ENCODE measurements around the gene CHMP1A. TPM values are rescaled to one million over a fixed set of nuclear protein-coding genes. Genes with fewer than 3 reads are reported as not detected.

Gene CHMP1A
- polyA plus RNA-seq, 1 experiment: 53.5 TPM

DNA sequence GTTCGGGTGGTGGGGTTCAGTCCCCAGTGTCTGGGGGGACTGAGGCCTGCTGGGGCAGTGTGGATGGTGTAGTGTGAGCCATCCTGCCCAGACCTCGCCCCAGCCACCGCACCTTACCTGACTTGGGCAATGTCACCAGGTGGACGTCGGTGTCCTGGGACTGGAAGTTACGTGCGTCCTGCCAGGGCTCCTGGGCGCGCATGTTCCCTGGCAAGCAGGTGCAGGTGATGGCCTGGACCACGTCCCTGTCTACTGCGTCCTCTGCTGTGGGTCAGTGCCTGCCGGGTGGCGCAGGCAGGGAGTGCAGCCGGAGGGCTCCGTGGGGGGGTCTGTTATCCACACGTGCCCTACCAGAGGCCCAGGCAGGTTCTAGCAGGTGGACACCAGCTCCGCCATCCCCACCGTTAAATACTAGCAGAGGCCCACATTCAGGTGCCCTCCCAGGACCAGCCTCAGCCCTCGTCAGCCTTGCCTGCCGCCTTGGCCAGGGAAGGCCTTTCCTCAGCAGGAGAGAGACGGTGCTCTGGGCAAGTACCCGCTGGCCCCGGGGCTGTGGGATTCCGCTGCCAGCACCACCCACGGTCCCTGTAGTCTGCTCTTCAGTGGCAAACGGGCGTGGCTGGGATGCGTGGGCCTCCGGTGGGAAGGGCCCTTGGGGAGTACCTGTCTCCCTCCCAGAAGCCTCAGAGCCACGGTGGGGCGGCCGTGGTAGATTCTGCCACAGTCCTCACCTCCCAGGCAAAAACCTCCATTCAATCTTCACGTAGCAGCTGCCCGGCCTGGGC, 52.1 kb downstream of the CHMP1A start:
- Histone ChIP-seq H3K27ac (ENCODE audit: low read depth, low read length) (no peak overlapping the region), H3K4me3 (ENCODE audit: low read depth, low read length) (no peak overlapping the region), H3K27me3 (ENCODE audit: control insufficient read depth, insufficient read depth, low read length) (no peaks in the 10 kb centered on the region), H3K9me3 (ENCODE audit: control insufficient read depth, insufficient read depth, low read length) (no peaks in the 10 kb centered on the region; the same call in 1 of the 2 replicates)
- TF ChIP-seq, protein P1, sequence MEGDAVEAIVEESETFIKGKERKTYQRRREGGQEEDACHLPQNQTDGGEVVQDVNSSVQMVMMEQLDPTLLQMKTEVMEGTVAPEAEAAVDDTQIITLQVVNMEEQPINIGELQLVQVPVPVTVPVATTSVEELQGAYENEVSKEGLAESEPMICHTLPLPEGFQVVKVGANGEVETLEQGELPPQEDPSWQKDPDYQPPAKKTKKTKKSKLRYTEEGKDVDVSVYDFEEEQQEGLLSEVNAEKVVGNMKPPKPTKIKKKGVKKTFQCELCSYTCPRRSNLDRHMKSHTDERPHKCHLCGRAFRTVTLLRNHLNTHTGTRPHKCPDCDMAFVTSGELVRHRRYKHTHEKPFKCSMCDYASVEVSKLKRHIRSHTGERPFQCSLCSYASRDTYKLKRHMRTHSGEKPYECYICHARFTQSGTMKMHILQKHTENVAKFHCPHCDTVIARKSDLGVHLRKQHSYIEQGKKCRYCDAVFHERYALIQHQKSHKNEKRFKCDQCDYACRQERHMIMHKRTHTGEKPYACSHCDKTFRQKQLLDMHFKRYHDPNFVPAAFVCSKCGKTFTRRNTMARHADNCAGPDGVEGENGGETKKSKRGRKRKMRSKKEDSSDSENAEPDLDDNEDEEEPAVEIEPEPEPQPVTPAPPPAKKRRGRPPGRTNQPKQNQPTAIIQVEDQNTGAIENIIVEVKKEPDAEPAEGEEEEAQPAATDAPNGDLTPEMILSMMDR (IDR thresholded peaks at IDR 0.05; ENCODE audit: low read depth, low read length): no peak
- ChIA-PET POLR2A (no interaction called here), CTCF (no interaction called here)
- no peak for DNase-seq (ENCODE audit: low read depth, low spot score)

DNA sequence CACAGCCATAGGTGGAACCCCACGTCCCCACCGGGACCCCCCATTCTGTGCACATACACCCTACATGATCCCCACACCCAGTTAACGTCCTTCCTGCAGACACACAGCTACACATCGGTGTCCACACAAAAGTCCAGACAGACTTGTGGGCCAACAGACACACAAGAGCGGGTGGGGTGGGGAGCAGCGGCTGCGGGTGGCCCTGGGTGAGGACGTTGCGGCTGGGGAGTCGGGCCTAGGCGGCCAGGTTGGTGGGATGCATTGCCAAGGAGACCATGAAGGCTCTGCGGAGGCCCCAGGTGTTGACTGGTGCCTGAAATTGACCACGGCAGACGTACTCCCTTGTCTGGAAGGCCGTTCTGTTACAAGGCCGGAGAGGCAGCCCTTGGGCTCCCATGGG, 52.7 kb downstream of the CHMP1A start:
- TF ChIP-seq, protein P1 (IDR thresholded peaks at IDR 0.05; ENCODE audit: low read depth, low read length): no peak
- H3K27me3 ChIP-seq (ENCODE audit: control insufficient read depth, insufficient read depth, low read length): no peaks in the 10 kb centered on the region
- DNase-seq (ENCODE audit: low read depth, low spot score): no peak
- ChIA-PET POLR2A (no interaction called here), CTCF (no interaction called here)
- no peak overlapping the region for H3K27ac ChIP-seq (ENCODE audit: low read depth, low read length)
- no peak overlapping the region for H3K4me3 ChIP-seq (ENCODE audit: low read depth, low read length)
- H3K9me3 ChIP-seq (ENCODE audit: control insufficient read depth, insufficient read depth, low read length): no peaks in the 10 kb centered on the region; the same call in 1 of the 2 replicates

DNA sequence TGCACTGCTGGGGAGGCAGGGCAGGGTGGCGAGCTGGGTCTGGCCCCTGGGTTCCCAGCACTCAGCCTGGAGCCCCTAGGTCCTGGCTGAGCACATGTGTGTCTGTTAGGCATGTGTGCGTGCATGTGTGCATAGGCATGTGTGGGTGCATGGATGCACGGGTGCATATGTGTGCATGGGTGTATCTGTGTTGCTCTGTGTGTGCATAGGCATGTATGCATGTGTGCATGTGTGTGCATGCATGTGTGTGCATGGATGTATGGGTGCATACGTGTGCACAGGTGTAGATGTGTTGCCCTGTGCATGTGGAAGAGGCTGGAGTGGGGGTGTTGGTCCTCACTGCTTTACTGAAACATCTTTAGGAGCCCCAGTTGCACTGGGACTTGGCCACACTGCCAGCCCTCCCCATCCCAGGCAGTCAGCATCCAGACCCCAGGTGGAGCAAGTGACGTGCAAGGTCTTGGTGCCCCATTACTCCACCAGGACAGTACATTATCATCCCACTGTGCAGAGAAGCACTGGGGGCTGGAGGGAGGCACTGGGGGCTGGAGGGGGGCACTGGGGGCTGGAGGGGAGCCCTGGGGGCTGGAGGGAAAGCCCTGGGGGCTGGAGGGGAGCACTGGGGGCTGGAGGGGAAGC, 54.4 kb downstream of the CHMP1A start:
- no peak for DNase-seq (ENCODE audit: low read depth, low spot score)
- no peaks in the 10 kb centered on the region for H3K27me3 ChIP-seq (ENCODE audit: control insufficient read depth, insufficient read depth, low read length)
- no peak overlapping the region for H3K4me3 ChIP-seq (ENCODE audit: low read depth, low read length)
- peak overlapping the region; percentile 77 for H3K27ac ChIP-seq (ENCODE audit: low read depth, low read length)
- POLR2A ChIA-PET: interaction anchor here (0.6 to 1.9 kb wide), 3 partner anchors 22 to 30 kb away, joined by 3 to 17 read pairs (median 6); no protein-coding TSS in a partner anchor
- TF ChIP-seq, protein P1 (IDR thresholded peaks at IDR 0.05; ENCODE audit: low read depth, low read length): no peak
- CTCF ChIA-PET: interaction anchor here (0.7 kb wide), 1 partner anchor 13 kb away, joined by 3 read pairs; no protein-coding TSS in a partner anchor
- no peaks in the 10 kb centered on the region; the same call in 1 of the 2 replicates for H3K9me3 ChIP-seq (ENCODE audit: control insufficient read depth, insufficient read depth, low read length)

DNA sequence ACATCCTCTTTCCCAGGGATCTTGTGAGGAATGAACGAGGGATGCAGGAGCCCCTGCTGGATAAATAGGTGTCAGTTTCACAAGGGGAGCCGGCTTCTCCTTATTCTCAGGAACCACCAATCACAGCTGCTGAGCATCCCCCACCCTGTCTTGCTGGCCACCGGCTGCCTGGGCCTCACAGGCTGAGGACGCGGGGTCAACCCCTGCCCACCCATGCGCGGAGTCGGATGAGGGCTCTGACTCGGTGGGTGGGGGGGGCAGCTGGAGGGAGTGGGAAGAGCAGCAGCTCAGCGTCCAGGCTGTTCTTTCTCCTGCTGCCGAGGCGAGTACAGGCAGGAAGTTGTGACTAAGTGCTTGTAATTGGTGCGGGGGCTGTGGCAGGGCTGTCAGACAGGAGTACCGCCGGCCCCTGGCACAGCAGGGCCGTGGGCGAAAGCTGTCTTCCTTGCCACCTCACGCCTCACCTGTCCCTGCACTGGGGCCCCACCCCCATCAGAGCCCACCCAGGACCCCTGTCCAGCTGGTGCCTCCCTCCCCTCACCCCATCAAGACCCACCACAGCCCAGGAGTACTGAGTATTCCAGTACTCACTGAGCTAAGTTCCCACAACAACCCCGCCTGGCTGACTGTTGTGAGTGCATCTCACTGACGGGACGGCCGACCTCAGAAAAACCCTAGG, 55.1 kb downstream of the CHMP1A start:
- TF ChIP-seq, protein P1 (IDR thresholded peaks at IDR 0.05; ENCODE audit: low read depth, low read length): 0 out of 2 replicates have a peak, but pooled peaks have one; percentile 12
- peak; percentile 72 for DNase-seq (ENCODE audit: low read depth, low spot score)
- Histone ChIP-seq H3K9me3 (ENCODE audit: control insufficient read depth, insufficient read depth, low read length) (no peaks in the 10 kb centered on the region; the same call in 1 of the 2 replicates), H3K27ac (ENCODE audit: low read depth, low read length) (peak overlapping the region; percentile 77), H3K27me3 (ENCODE audit: control insufficient read depth, insufficient read depth, low read length) (no peaks in the 10 kb centered on the region), H3K4me3 (ENCODE audit: low read depth, low read length) (peak overlapping the region; percentile 22)
- ChIA-PET POLR2A (interaction anchor here (0.6 to 1.9 kb wide), 6 partner anchors 13 to 38 kb away, joined by 3 to 17 read pairs (median 4); partner anchors contain the start of gene CPNE7), CTCF (interaction anchor here (0.7 kb wide), 1 partner anchor 14 kb away, joined by 3 read pairs; no protein-coding TSS in a partner anchor)

Measured in AG04450 (cell line).